Endodermal cell (in vitro differentiated cells): ENCODE results near the gene LRRC10B. TPM values are rescaled to one million over a fixed set of nuclear protein-coding genes. Genes with fewer than 3 reads are reported as not detected.

ENCODE experiments used
- DNase-seq: peaks from one replicate; pipeline ENCODE4 v3.0.0-alpha.2; 2017
- H3K27ac ChIP-seq: 2 replicates; pipeline ENCODE4 v1.5.1; 2013; ENCODE audit warnings: mild to moderate bottlenecking, low read depth, low read length, moderate library complexity
- H3K27me3 ChIP-seq: 2 replicates; pipeline ENCODE4 v1.6.1; 2013; ENCODE audit warnings: mild to moderate bottlenecking, low read length, moderate library complexity; ENCODE audit not compliant: insufficient read depth, control insufficient read depth, poor library complexity, severe bottlenecking
- H3K36me3 ChIP-seq: 2 replicates; pipeline ENCODE4 v1.7.0; 2013; ENCODE audit warnings: mild to moderate bottlenecking, low read length, moderate library complexity; ENCODE audit not compliant: control insufficient read depth, insufficient read depth
- H3K4me1 ChIP-seq: one replicate; pipeline ENCODE4 v1.7.0; 2013; ENCODE audit warnings: low read length; ENCODE audit not compliant: control insufficient read depth, insufficient read depth
- H3K4me3 ChIP-seq: 2 replicates; pipeline ENCODE4 v1.5.1; 2013; ENCODE audit warnings: mild to moderate bottlenecking, low read length, moderate library complexity
- H3K9ac ChIP-seq: 2 replicates; pipeline ENCODE4 v1.6.1; 2013; ENCODE audit warnings: mild to moderate bottlenecking, low read length, moderate library complexity; ENCODE audit not compliant: poor library complexity, severe bottlenecking; ENCODE audit errors: extremely low read depth
- H3K9me3 ChIP-seq: 2 replicates; pipeline ENCODE4 v1.6.1; 2013; ENCODE audit warnings: mild to moderate bottlenecking, low read length, moderate library complexity; ENCODE audit not compliant: control insufficient read depth
- H3K27ac Mint-ChIP-seq: 2 replicates; pipeline ENCODE4 v1.8.0; 2020; ENCODE audit warnings: mixed read lengths
- H3K27me3 Mint-ChIP-seq: 2 replicates; pipeline ENCODE4 v1.8.0; 2021; ENCODE audit warnings: mild to moderate bottlenecking, mixed read lengths; ENCODE audit not compliant: insufficient read depth
- H3K36me3 Mint-ChIP-seq: 2 replicates; pipeline ENCODE4 v1.8.0; 2020; ENCODE audit warnings: low read depth, mixed read lengths
- H3K4me1 Mint-ChIP-seq: 2 replicates; pipeline ENCODE4 v1.8.0; 2020; ENCODE audit warnings: mixed read lengths
- H3K4me3 Mint-ChIP-seq: 2 replicates; pipeline ENCODE4 v1.8.0; 2020; ENCODE audit warnings: mild to moderate bottlenecking, moderate library complexity, mixed read lengths
- H3K9me3 Mint-ChIP-seq: 2 replicates; pipeline ENCODE4 v1.8.0; 2020; ENCODE audit warnings: mild to moderate bottlenecking, mixed read lengths
- WGBS, 2 experiments: methylation state at CpG; one replicate each; pipeline versions ENCODE4 v1.1.5 to v1.1.7; 2013; ENCODE audit warnings: missing lambda C conversion rate in 2 of 2, mixed read lengths in 1 of 2; ENCODE audit not compliant: insufficient coverage in 1 of 2, insufficient read length in 1 of 2; 5-methylcytosine and 5-hydroxymethylcytosine counted together
- total RNA-seq, 2 donors: library from RNA; stranded (reverse); fragmentation: NEBNext Ultra II Directional in 1 of 2; extraction: Animal tissue kit (Norgen Biotek cat#: 25700) in 1 of 2; gene quantifications; 2 replicates in 1 of 2; 3 replicates in 1 of 2; pipeline ENCODE4 v1.2.1, GENCODE V29; 2021
- TF ChIP-seq, protein P1 (sequence below): fragments of 200-600 bp; sonication (generic); conservative IDR thresholded peaks from 2 replicates; pipeline ENCODE4 v1.5.0; 2021; ENCODE audit warnings: antibody characterized with exemption, mild to moderate bottlenecking

LRRC10B gene
- total RNA-seq, 2 donors from 2014 or later: 0.11 to 0.69 TPM

DNA sequence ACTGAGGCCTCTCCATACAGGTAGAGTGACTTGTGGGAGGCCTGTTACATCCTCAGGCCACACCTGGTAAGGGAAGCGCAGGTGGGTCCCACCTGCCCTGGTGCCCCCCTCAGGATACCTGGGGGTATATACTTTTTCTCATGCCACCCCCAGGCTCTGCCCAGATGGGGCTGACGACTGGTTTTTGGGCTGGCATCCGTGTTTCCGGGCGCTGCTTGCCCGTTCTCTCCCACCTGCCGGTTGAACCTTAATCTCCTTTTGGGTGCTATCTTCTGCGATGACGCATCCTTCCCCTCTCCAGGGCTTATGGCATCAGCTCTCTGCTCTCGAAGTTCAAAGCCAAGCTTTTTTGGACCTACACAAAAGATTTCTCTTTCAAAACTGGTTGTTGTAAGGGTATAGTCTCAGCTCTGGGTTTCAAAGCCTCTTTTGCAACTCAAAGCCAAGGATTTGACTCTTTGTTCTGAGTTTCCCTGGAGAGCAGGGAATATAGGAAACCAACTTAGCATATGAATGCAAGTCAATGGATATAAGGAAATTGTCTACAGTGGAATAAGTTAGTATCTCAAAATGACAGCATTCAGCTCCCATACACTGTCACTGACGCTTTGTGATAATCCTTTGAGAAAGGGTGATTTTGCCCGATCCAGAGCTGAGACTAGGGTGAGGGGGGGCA lies 8.6 kb upstream of the LRRC10B start:
- no peak overlapping the region for H3K27ac ChIP-seq

DNA sequence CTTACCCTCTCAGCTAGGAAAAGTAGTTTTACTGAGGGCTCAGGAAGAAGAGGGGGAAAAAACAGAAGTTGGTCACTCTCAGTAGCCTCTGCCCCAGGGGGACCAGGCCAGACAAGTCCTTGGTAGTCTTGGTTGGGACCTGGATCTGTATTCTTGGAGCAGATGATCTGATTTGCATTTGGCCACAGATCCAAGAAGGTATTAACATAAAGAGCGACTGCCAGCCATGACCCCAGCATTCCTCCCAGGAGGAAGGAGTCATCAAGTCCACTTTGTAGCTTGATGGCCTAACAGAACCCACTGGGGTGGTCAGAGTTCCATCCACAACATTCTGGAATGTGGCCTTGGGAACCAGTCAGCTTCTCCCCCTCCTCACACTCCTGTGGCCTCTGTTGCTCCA lies 6.0 kb upstream of the LRRC10B start:
- H3K27me3 Mint-ChIP-seq: peaks cover 22% of the 10 kb centered on the region
- no peak overlapping the region for H3K27ac Mint-ChIP-seq
- TF ChIP-seq, protein P1, sequence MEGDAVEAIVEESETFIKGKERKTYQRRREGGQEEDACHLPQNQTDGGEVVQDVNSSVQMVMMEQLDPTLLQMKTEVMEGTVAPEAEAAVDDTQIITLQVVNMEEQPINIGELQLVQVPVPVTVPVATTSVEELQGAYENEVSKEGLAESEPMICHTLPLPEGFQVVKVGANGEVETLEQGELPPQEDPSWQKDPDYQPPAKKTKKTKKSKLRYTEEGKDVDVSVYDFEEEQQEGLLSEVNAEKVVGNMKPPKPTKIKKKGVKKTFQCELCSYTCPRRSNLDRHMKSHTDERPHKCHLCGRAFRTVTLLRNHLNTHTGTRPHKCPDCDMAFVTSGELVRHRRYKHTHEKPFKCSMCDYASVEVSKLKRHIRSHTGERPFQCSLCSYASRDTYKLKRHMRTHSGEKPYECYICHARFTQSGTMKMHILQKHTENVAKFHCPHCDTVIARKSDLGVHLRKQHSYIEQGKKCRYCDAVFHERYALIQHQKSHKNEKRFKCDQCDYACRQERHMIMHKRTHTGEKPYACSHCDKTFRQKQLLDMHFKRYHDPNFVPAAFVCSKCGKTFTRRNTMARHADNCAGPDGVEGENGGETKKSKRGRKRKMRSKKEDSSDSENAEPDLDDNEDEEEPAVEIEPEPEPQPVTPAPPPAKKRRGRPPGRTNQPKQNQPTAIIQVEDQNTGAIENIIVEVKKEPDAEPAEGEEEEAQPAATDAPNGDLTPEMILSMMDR: no peak
- Histone ChIP-seq H3K9ac (no peak overlapping the region), H3K36me3 (no peaks in the 10 kb centered on the region), H3K27me3 (peaks cover 22% of the 10 kb centered on the region), H3K9me3 (no peaks in the 10 kb centered on the region), H3K4me1 (no peaks in the 10 kb centered on the region), H3K27ac (no peak overlapping the region), H3K4me3 (no peak overlapping the region)
- no peak overlapping the region for H3K4me3 Mint-ChIP-seq
- H3K36me3 Mint-ChIP-seq: no peaks in the 10 kb centered on the region
- H3K4me1 Mint-ChIP-seq: no peaks in the 10 kb centered on the region
- no peak for DNase-seq
- H3K9me3 Mint-ChIP-seq: no peaks in the 10 kb centered on the region
- 82 to 93% methylated on average over 1 of the region's 1 CpG for WGBS, 2 experiments

More for the DNA sequence above, 8.6 kb upstream of the LRRC10B start:
- H3K9ac ChIP-seq: no peak overlapping the region
- no peaks in the 10 kb centered on the region for H3K4me1 Mint-ChIP-seq
- H3K4me3 Mint-ChIP-seq: no peak overlapping the region
- no peak overlapping the region for H3K4me3 ChIP-seq
- no peaks in the 10 kb centered on the region for H3K36me3 Mint-ChIP-seq
- TF ChIP-seq, protein P1: no peak
- peak; percentile 53 for DNase-seq
- peak overlapping the region; percentile 34 for H3K27ac Mint-ChIP-seq
- no peaks in the 10 kb centered on the region for H3K4me1 ChIP-seq
- H3K36me3 ChIP-seq: no peaks in the 10 kb centered on the region
- 36 to 39% methylated on average over 9 to 11 of the region's 12 CpGs for WGBS, 2 experiments
- no peaks in the 10 kb centered on the region for H3K27me3 ChIP-seq
- no peaks in the 10 kb centered on the region for H3K9me3 ChIP-seq
- H3K9me3 Mint-ChIP-seq: no peaks in the 10 kb centered on the region
- peaks cover 5% of the 10 kb centered on the region for H3K27me3 Mint-ChIP-seq

DNA sequence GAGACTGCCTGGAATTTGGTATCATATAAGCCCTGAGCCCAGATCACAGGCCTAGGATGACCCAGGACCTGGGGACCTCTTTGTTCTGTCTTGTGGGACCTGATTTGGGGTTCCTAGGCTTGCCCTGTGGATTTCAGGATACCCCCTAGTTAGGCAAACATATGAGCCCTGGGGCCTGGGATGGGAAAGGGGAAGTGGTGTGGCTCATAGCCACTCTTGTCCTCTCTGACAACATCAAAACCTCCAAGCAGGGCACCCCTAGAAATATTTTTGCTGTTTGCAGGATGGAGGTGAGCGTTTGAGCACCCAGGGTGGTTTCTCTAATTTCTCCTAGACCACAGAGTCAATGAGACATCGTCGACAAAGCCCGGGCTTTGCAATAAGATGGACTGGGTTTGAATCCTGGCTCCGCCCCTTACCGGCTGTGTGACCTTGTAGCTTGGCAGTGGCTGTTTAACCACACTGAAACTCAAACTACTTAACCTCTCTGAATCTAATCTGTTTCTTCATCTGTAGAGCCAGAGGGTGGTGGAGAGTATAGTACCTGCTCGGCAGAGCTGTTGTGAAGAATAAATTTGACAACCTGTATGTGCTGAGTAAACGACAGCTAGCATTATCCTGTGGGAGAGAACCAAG lies 5.3 kb upstream of the LRRC10B start:
- WGBS, 2 experiments: 87 to 89% methylated on average over 7 to 8 of the region's 8 CpGs
- Histone ChIP-seq H3K9me3 (no peaks in the 10 kb centered on the region), H3K27ac (no peak overlapping the region), H3K36me3 (no peaks in the 10 kb centered on the region), H3K4me1 (no peaks in the 10 kb centered on the region), H3K27me3 (peaks cover 30% of the 10 kb centered on the region), H3K9ac (no peak overlapping the region), H3K4me3 (no peak overlapping the region)
- Mint-ChIP-seq H3K4me3 (no peak overlapping the region), H3K27me3 (peaks cover 30% of the 10 kb centered on the region), H3K36me3 (no peaks in the 10 kb centered on the region), H3K4me1 (no peaks in the 10 kb centered on the region), H3K27ac (no peak overlapping the region), H3K9me3 (no peaks in the 10 kb centered on the region)
- TF ChIP-seq, protein P1: no peak
- no peak for DNase-seq
